PFSK-1 (cell line): Measurements from ENCODE around the gene MAGEL2. TPM values are rescaled to one million over a fixed set of nuclear protein-coding genes. Genes with fewer than 3 reads are reported as not detected.

Source experiments
- FOXP2 ChIP-seq: optimal IDR thresholded peaks from 2 replicates; pipeline ENCODE3; 2011; ENCODE audit warnings: borderline replicate concordance, control low read depth, inconsistent platforms; ENCODE audit not compliant: insufficient read depth; ENCODE audit errors: extremely low read length, extremely low read depth
- POLR2AphosphoS5 ChIP-seq: IDR thresholded peaks from 2 replicates; pipeline ENCODE4 v1.6.1; 2012; ENCODE audit warnings: low read depth, mild to moderate bottlenecking, control low read depth, low read length, moderate library complexity
- SIN3A ChIP-seq: IDR thresholded peaks from 2 replicates; pipeline ENCODE4 v1.6.1; 2012; ENCODE audit warnings: mild to moderate bottlenecking, low read length, moderate library complexity, borderline replicate concordance; ENCODE audit not compliant: insufficient read depth
- TAF1 ChIP-seq: IDR thresholded peaks from 2 replicates; pipeline ENCODE4 v1.6.1; 2012; ENCODE audit warnings: low read length, control low read depth, borderline replicate concordance; ENCODE audit not compliant: insufficient read depth
- polyA plus RNA-seq: library from polyadenylated mRNA; unstranded; fragments of >200 nt; gene quantifications from one replicate; pipeline ENCODE4 v1.2.1, GENCODE V29; 2012; ENCODE audit warnings: low read depth, missing spikeins; ENCODE audit not compliant: insufficient read length
- TF ChIP-seq, protein P1 (sequence below), 2 experiments: IDR thresholded peaks; 2 replicates each; pipeline versions ENCODE4 v1.6.1 to v1.8.0; 2011 to 2012; ENCODE audit warnings: low read depth in 2 of 2, low read length in 2 of 2, control low read depth in 1 of 2, inconsistent platforms in 1 of 2, mild to moderate bottlenecking in 1 of 2, moderate library complexity in 1 of 2; ENCODE audit not compliant: insufficient read depth in 1 of 2

MAGEL2 gene
- polyA plus RNA-seq, result not detected

DNA sequence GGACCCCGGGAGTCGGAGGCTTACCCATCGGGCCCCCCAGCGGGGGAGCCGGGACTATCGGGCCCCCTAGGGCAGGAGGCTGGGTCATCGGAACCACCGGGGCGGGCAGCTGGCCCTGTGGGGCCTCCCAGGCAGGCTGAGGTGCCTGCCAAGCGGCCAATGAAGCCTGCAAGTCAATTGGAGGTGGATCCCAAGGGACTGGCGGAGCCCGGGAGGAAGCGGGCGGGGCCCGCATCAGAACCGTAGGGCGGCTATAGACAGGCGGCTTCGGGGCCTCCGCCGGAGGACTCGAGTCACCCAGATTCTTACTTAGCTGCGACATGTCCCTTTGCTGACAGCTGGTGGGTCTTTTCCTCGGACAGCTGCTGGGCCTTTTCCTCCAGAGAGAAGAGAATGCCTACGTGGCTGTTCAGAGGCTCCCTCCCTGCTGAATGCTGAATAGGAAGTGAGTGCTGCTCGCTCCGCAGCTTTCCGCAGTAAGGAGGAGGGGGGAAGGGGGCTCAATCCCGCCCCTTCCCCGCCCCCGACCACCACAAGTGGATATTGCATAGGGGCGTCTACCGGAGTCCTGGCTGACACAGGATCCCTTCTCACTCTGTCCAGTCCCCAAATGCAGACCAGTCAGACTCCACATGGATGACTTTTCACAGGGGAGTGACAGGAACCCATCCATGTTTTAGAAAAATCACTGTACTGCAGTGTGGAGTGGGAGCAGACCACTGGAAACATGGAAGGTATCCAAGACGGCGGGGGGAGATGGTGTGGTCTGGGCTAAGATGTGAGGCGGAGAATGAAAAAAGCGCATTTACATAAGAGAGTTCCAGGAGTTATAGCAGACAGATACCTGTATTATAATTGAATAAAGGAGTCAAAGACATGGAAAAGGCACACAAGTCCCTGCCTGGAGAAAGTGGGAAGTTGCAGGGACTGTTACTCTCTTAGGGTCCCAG lies at the start of gene MAGEL2:
TSS of gene MAGEL2 (minus strand) at position 447 of the 950 bp plus-strand sequence. CDS start at position 322, 125 bp downstream.
- TF ChIP-seq TAF1 (no peak), FOXP2 (no peak), POLR2AphosphoS5 (no peak), SIN3A (no peak)
- TF ChIP-seq, protein P1, sequence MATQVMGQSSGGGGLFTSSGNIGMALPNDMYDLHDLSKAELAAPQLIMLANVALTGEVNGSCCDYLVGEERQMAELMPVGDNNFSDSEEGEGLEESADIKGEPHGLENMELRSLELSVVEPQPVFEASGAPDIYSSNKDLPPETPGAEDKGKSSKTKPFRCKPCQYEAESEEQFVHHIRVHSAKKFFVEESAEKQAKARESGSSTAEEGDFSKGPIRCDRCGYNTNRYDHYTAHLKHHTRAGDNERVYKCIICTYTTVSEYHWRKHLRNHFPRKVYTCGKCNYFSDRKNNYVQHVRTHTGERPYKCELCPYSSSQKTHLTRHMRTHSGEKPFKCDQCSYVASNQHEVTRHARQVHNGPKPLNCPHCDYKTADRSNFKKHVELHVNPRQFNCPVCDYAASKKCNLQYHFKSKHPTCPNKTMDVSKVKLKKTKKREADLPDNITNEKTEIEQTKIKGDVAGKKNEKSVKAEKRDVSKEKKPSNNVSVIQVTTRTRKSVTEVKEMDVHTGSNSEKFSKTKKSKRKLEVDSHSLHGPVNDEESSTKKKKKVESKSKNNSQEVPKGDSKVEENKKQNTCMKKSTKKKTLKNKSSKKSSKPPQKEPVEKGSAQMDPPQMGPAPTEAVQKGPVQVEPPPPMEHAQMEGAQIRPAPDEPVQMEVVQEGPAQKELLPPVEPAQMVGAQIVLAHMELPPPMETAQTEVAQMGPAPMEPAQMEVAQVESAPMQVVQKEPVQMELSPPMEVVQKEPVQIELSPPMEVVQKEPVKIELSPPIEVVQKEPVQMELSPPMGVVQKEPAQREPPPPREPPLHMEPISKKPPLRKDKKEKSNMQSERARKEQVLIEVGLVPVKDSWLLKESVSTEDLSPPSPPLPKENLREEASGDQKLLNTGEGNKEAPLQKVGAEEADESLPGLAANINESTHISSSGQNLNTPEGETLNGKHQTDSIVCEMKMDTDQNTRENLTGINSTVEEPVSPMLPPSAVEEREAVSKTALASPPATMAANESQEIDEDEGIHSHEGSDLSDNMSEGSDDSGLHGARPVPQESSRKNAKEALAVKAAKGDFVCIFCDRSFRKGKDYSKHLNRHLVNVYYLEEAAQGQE (IDR thresholded peaks at IDR 0.05; ENCODE audit: insufficient read depth in 1 of 2, low read depth in 2 of 2, low read length in 2 of 2), result no peak

DNA sequence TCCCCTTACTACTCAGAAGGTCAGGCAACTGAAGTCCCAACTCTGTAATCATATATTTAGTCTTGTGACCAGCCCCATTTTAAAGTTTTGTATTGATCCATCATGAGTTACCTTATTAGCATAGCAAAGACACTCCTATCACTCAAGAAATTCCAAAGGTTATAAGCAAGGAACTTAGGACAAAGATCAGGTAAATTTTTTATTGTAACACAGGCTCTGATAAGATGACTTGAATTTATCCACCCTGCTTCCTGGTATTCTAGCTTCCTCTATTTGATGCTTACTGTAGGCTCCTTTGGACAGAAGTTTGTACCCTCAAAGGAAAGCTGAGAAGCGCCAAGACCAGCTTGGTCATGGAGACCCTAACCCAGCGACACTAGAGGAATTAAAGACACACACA lies 47.6 kb upstream of the MAGEL2 start:
- TF ChIP-seq, protein P1 (IDR thresholded peaks at IDR 0.05; ENCODE audit: insufficient read depth in 1 of 2, low read depth in 2 of 2, low read length in 2 of 2), result no peak
- TF ChIP-seq POLR2AphosphoS5, result no peak
- TF ChIP-seq SIN3A, result no peak
- no peak for TF ChIP-seq FOXP2
- TF ChIP-seq TAF1, result no peak

DNA sequence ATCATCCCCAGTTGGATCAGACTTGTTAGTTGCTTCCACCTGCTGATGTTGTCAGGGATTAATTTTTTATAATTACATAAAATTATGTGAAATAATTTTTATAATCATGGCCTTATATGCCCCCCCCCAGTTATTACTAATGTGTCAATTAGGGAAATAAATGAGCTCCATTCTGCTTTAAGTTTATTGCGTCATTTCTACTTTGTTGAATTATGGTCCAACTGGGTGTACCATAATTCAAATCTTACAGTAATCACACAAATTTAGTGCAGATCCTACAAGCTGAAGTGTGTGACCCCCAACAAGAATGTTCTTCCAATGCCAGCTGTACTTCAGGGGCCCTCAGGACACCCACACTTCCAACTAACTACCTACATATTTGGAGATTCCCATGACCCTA lies 46.9 kb upstream of the MAGEL2 start:
- no peak for TF ChIP-seq FOXP2
- TF ChIP-seq, protein P1 (IDR thresholded peaks at IDR 0.05; ENCODE audit: insufficient read depth in 1 of 2, low read depth in 2 of 2, low read length in 2 of 2), result no peak
- no peak for TF ChIP-seq SIN3A

DNA sequence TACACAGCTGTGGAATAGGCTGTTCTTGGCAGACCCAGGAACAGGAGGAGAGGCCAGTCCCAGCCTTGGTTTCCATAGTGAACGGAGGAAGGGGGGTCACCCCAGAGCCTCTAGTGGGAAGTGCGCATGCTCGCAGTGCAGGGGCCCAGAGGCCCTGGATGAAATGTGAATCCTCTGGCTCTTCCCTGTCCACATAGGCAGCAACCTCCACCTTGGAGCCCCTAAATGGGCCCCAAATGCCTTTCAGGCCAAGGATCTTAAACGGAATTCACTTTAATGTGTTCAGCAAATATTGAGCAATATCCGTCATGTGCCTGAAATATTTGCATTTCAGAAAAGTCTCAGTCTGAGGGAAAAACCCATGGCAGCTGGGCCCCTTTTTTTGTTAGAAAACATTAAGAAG lies 42.8 kb upstream of the MAGEL2 start:
- no peak for TF ChIP-seq FOXP2
- TF ChIP-seq, protein P1 (IDR thresholded peaks at IDR 0.05; ENCODE audit: insufficient read depth in 1 of 2, low read depth in 2 of 2, low read length in 2 of 2), result no peak
- no peak for TF ChIP-seq TAF1
- TF ChIP-seq POLR2AphosphoS5, result no peak
- TF ChIP-seq SIN3A, result no peak
